Neuronal stem cell (in vitro differentiated cells): ENCODE data around the gene EEF1G. TPM values are rescaled to one million over a fixed set of nuclear protein-coding genes. Genes with fewer than 3 reads are reported as not detected.
A peak's percentile ranks its signal among the peaks of the same experiment; 100 is the strongest.

Experiments used
- DNase-seq: peaks from one replicate; pipeline ENCODE4 v3.0.0-alpha.2; 2013; ENCODE audit warnings: low spot score
- H2AFZ ChIP-seq: one replicate; pipeline ENCODE4 v1.6.1; 2013; ENCODE audit warnings: mild to moderate bottlenecking, low read length, inconsistent platforms
- H2AK5ac ChIP-seq: 2 replicates; pipeline ENCODE4 v1.6.1; 2013; ENCODE audit warnings: low read depth, mild to moderate bottlenecking, inconsistent platforms, low read length, moderate library complexity, mixed read lengths
- H2BK120ac ChIP-seq: 2 replicates; pipeline ENCODE4 v1.6.1; 2013; ENCODE audit warnings: low read depth, mild to moderate bottlenecking, inconsistent platforms, low read length, moderate library complexity, mixed read lengths
- H2BK12ac ChIP-seq: one replicate; pipeline ENCODE4 v1.6.1; 2013; ENCODE audit warnings: low read length, inconsistent platforms
- H2BK15ac ChIP-seq: 2 replicates; pipeline ENCODE4 v1.6.1; 2013; ENCODE audit warnings: mild to moderate bottlenecking, low read length, inconsistent platforms, mixed read lengths
- H2BK5ac ChIP-seq: one replicate; pipeline ENCODE4 v1.6.1; 2013; ENCODE audit warnings: inconsistent platforms, mild to moderate bottlenecking, low read length, moderate library complexity
- H3K14ac ChIP-seq: one replicate; pipeline ENCODE4 v1.6.1; 2013; ENCODE audit warnings: low read length, inconsistent platforms
- H3K18ac ChIP-seq: 2 replicates; pipeline ENCODE4 v1.6.1; 2013; ENCODE audit warnings: low read length, inconsistent platforms
- H3K23ac ChIP-seq: 2 replicates; pipeline ENCODE4 v1.6.1; 2013; ENCODE audit warnings: low read depth, mild to moderate bottlenecking, mixed read lengths, low read length, inconsistent platforms; ENCODE audit not compliant: poor library complexity
- H3K27ac ChIP-seq: replicated peaks from 3 replicates; pipeline ENCODE4 v1.5.1; 2013; ENCODE audit warnings: low read length, inconsistent platforms
- H3K27me3 ChIP-seq, 3 experiments: 2 replicates each; pipeline ENCODE4 v1.6.1; 2013; ENCODE audit warnings: low read length in 3 of 3, mild to moderate bottlenecking in 2 of 3, inconsistent platforms in 1 of 3, low read depth in 1 of 3, mixed read lengths in 1 of 3, moderate library complexity in 1 of 3; ENCODE audit not compliant: control insufficient read depth in 3 of 3, insufficient read depth in 3 of 3
- H3K36me3 ChIP-seq, 2 donors: replicated peaks in 1 of 2; 2 replicates each; pipeline ENCODE4 v1.6.1; 2013; ENCODE audit warnings: low read length in 2 of 2; ENCODE audit not compliant: control insufficient read depth in 2 of 2, insufficient read depth in 2 of 2
- H3K4ac ChIP-seq: 2 replicates; pipeline ENCODE4 v1.6.1; 2013; ENCODE audit warnings: inconsistent platforms, mild to moderate bottlenecking, low read length, moderate library complexity
- H3K4me1 ChIP-seq, 2 donors: 1 replicate in 1 of 2; 2 replicates in 1 of 2; pipeline ENCODE4 v1.6.1; 2013; ENCODE audit warnings: low read length in 2 of 2, low read depth in 1 of 2; ENCODE audit not compliant: control insufficient read depth in 2 of 2, insufficient read depth in 1 of 2
- H3K4me2 ChIP-seq: one replicate; pipeline ENCODE4 v1.6.1; 2013; ENCODE audit warnings: mild to moderate bottlenecking, low read length, inconsistent platforms; ENCODE audit not compliant: insufficient read depth, poor library complexity, severe bottlenecking
- H3K4me3 ChIP-seq, 2 donors: 2 replicates each; pipeline ENCODE4 v1.5.1; 2013; ENCODE audit warnings: low read length in 2 of 2, mild to moderate bottlenecking in 2 of 2, inconsistent platforms in 1 of 2, moderate library complexity in 1 of 2
- H3K79me1 ChIP-seq: one replicate; pipeline ENCODE4 v1.6.1; 2013; ENCODE audit warnings: low read depth, mild to moderate bottlenecking, inconsistent platforms, low read length, moderate library complexity
- H3K9ac ChIP-seq: one replicate; pipeline ENCODE4 v1.6.1; 2013; ENCODE audit warnings: mild to moderate bottlenecking, low read depth, low read length, inconsistent platforms; ENCODE audit not compliant: poor library complexity
- H3K9me3 ChIP-seq, 2 donors: replicated peaks in 1 of 2; 2 replicates each; pipeline versions ENCODE3 to v1.6.1; 2013; ENCODE audit warnings: low read length in 2 of 2, mild to moderate bottlenecking in 2 of 2, inconsistent platforms in 1 of 2, low read depth in 1 of 2, mixed read lengths in 1 of 2, moderate library complexity in 1 of 2; ENCODE audit not compliant: control insufficient read depth in 2 of 2, insufficient read depth in 1 of 2
- H4K8ac ChIP-seq: one replicate; pipeline ENCODE4 v1.6.1; 2013; ENCODE audit warnings: low read depth, mild to moderate bottlenecking, inconsistent platforms, low read length, moderate library complexity
- H4K91ac ChIP-seq: one replicate; pipeline ENCODE4 v1.6.1; 2013; ENCODE audit warnings: low read length, low read depth, mild to moderate bottlenecking, inconsistent platforms; ENCODE audit not compliant: poor library complexity
- WGBS, 2 donors: extraction: QIAGEN DNeasy Blood & Tissue Kit; methylation state at CpG; one replicate each; pipeline ENCODE4 v1.1.7; 2013; ENCODE audit warnings: missing lambda C conversion rate in 2 of 2, mixed read lengths in 1 of 2; ENCODE audit not compliant: insufficient read length in 2 of 2, insufficient replicate concordance in 1 of 2; ENCODE audit errors: extremely low coverage in 2 of 2; 5-methylcytosine and 5-hydroxymethylcytosine counted together
- polyA plus RNA-seq, 2 experiments: library from polyadenylated mRNA; stranded (reverse); fragments of 200-250 nt; gene quantifications; one replicate each; pipeline ENCODE4 v1.2.3, GENCODE V29; 2013

Gene EEF1G, protein sequence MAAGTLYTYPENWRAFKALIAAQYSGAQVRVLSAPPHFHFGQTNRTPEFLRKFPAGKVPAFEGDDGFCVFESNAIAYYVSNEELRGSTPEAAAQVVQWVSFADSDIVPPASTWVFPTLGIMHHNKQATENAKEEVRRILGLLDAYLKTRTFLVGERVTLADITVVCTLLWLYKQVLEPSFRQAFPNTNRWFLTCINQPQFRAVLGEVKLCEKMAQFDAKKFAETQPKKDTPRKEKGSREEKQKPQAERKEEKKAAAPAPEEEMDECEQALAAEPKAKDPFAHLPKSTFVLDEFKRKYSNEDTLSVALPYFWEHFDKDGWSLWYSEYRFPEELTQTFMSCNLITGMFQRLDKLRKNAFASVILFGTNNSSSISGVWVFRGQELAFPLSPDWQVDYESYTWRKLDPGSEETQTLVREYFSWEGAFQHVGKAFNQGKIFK
- 2,514 TPM for polyA plus RNA-seq (2013, experiment 1 of 2)
- polyA plus RNA-seq (2013, experiment 2 of 2): 2,457 TPM

DNA sequence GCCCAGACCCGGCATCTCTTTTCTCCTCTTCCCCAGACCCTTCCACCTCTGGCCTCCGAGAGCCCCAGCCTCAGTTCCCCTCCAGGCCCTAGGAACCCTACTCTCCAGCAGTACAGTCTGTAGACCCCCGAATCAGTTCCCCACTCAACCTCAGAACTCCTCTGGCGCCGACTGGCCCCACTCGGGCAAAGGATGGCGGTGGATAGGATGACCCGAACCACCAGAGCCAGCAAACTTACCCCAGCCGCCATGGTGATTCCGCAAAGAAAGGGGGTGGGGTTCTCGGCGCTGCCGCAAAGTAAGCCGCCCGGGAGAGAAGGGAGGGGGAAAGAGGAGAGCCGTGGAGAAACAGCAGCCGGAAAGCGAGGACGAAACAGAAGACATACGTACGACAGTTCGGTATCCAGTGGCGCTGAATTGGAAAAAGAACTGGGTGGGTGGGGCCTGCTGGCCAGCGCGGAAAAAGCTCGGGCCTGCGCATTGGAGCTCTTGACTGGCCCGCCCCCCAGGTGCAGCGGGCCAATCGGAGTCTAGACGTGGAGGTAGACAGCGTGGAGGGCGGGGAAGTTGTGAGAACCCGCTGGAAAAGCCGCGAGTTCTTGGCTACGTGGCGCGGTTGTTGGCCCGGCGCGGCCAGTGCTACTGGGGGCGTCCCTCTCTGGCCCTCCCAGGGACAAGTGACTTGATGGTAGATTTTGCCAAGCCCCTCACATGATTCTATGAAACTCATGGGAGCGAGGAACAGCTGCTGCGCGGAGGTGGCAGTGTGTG is at the start of gene EEF1G:
EEF1G (minus strand) TSS at position 300 of the 771 bp plus-strand sequence; CDS start at position 251, 49 bp downstream.
- peaks cover 41 to 84% of the 10 kb centered on the region in 2 donors for H3K36me3 ChIP-seq
- no peak within 1 kb of the TSS for H3K4ac ChIP-seq
- peak within 1 kb of the TSS; percentile 86 for H3K23ac ChIP-seq
- H2BK120ac ChIP-seq: no peak within 1 kb of the TSS
- peak within 1 kb of the TSS; percentile 83 for H3K4me2 ChIP-seq
- peak within 1 kb of the TSS; percentile 69 for H2BK5ac ChIP-seq
- peak within 1 kb of the TSS; percentile 42 for H3K27ac ChIP-seq
- peak within 1 kb of the TSS; percentile 24 for H4K8ac ChIP-seq
- H2BK12ac ChIP-seq: no peak within 1 kb of the TSS
- H3K9me3 ChIP-seq: no peaks in the 10 kb centered on the region
- H3K14ac ChIP-seq: peak within 1 kb of the TSS; percentile 67
- H3K18ac ChIP-seq: peak within 1 kb of the TSS; percentile 94
- H3K4me1 ChIP-seq: peaks cover 7 to 15% of the 10 kb centered on the region in 2 donors
- H3K9ac ChIP-seq: peak within 1 kb of the TSS; percentile 93
- H3K27me3 ChIP-seq: no peaks in the 10 kb centered on the region
- WGBS, 2 donors: no CpG with 5 or more reads among the region's 46 CpGs
- H2AK5ac ChIP-seq: peak within 1 kb of the TSS; percentile 77
- H4K91ac ChIP-seq: peak within 1 kb of the TSS; percentile 47
- peak within 1 kb of the TSS; percentile 91 for H2AFZ ChIP-seq
- H3K4me3 ChIP-seq: peak within 1 kb of the TSS; percentile 91 to 94
- peak; percentile 99 for DNase-seq
- H3K79me1 ChIP-seq: peaks cover 10% of the 10 kb centered on the region
- H2BK15ac ChIP-seq: no peak within 1 kb of the TSS

DNA sequence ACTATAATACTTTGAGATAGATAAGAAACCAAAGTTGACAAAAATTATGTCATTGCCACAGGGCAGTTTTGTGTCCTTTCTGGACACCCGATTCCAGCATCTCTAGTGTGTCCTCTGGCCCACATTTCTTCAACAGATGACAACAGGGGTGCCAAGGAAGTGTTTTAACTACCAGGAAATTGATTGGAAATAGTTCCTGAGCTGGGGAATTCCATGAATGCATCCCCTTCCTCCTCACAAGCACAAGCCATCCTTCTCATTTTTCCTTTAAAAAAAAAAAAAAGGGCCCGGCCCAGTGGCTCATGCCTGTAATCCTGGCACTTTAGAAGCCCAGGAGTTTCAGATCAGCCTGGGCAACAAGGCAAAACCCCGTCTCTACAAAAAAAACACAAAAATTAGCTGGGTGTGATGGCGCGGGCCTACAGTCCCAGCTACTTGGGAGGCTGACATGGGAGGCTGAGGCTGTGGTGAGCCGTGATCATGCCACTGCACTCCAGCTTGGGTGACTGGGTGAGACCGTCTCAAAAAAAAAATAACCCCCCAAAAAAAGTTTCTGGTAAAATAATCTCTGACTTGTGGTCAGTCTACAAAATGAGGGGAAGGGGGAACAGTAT is 48.9 kb upstream of the EEF1G start:
- Histone ChIP-seq H3K4ac (no peak overlapping the region), H3K14ac (no peak overlapping the region), H2BK15ac (no peak overlapping the region), H3K79me1 (no peaks in the 10 kb centered on the region), H3K4me1 (peaks cover 3% of the 10 kb centered on the region in 2 donors), H2BK12ac (no peak overlapping the region), H3K9ac (no peak overlapping the region), H2AFZ (peak overlapping the region; percentile 88), H3K36me3 (peaks cover 23 to 53% of the 10 kb centered on the region in 2 donors), H3K4me2 (peak overlapping the region; percentile 74), H3K23ac (no peak overlapping the region), H3K4me3 (peak overlapping the region in 1 of 2 donors; percentile 64), H4K91ac (no peak overlapping the region), H3K27ac (no peak overlapping the region), H2AK5ac (no peak overlapping the region), H2BK5ac (no peak overlapping the region), H3K18ac (no peak overlapping the region), H2BK120ac (no peak overlapping the region), H4K8ac (no peak overlapping the region), H3K9me3 (no peaks in the 10 kb centered on the region), H3K27me3 (no peaks in the 10 kb centered on the region)
- DNase-seq: no peak
- no CpG with 5 or more reads among the region's 7 CpGs for WGBS, 2 donors

DNA sequence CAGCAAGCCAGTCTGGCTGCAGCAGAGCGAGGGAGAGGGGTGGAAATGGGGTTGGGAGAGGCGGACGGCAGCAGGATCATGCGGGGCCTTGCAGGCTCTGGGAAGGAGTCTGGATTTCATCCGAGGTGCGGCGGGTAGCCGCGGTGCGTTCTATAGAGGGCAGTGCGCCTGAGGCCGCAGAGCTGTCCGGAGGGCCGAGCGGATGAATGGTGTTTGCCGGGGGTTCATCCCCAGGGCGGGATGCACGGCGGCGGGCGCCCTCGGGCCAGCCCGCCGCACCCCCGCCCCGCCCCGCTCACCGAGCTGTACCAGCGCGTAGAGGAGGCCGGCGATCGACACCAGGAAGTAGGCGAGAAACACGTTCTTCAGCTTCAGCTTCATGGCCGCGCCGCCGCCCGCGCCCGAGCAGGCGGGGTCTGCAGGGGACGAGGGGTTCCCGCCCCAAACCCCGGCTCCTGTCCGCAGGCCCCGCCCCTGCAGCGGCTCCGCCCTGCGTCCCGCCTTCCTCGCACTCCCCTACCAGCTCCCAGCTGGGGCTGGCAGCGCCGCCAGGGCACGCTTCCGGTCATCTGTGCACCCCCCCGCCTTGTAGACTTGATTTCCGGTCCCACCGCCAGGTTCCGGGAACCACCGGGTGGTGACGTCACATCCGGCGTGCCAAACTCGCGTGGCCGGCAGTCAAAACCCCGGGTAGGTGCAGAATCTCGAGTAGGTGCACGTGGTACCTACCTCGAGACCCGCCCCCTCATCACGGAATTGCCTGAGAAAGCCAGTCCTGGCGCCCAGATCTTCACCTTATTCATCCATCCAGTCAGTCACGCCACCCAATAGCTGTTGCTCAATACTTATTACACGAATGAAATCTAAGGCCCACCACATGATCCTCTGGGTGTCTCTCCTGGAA is 48.1 kb upstream of the EEF1G start, which contains the start of gene B3GAT3:
B3GAT3 (minus strand) TSS at position 420 of the 904 bp plus-strand sequence; CDS start at position 381, 39 bp downstream.
- no peak within 1 kb of the TSS for H4K91ac ChIP-seq
- H3K27ac ChIP-seq: peak within 1 kb of the TSS; percentile 66
- peak within 1 kb of the TSS; percentile 64 to 81 for H3K4me3 ChIP-seq
- H3K27me3 ChIP-seq: no peaks in the 10 kb centered on the region
- no CpG with 5 or more reads among the region's 77 CpGs for WGBS, 2 donors
- H3K4me1 ChIP-seq: peaks cover 3% of the 10 kb centered on the region in 2 donors
- H3K4me2 ChIP-seq: peak within 1 kb of the TSS; percentile 74
- no peaks in the 10 kb centered on the region for H3K9me3 ChIP-seq
- no peak within 1 kb of the TSS for H3K4ac ChIP-seq
- H3K9ac ChIP-seq: peak within 1 kb of the TSS; percentile 94
- H3K18ac ChIP-seq: peak within 1 kb of the TSS; percentile 87
- DNase-seq: peak; percentile 95
- peak within 1 kb of the TSS; percentile 66 for H3K23ac ChIP-seq
- H3K14ac ChIP-seq: no peak within 1 kb of the TSS
- H2AFZ ChIP-seq: peak within 1 kb of the TSS; percentile 88
- peaks cover 22 to 51% of the 10 kb centered on the region in 2 donors for H3K36me3 ChIP-seq
- H2BK120ac ChIP-seq: peak within 1 kb of the TSS; percentile 47
- peaks cover 2% of the 10 kb centered on the region for H3K79me1 ChIP-seq
- H4K8ac ChIP-seq: no peak within 1 kb of the TSS
- H2AK5ac ChIP-seq: no peak within 1 kb of the TSS
- H2BK12ac ChIP-seq: no peak within 1 kb of the TSS
- H2BK15ac ChIP-seq: no peak within 1 kb of the TSS
- peak within 1 kb of the TSS; percentile 91 for H2BK5ac ChIP-seq
